Stimulated activated CD4-positive, alpha-beta T cell treated with anti-CD3 and anti-CD28 coated beads, Interleukin-4, amount 100 ng/mL, for 1 hour (primary cell): ENCODE results near the gene SERPINA3.

Experiments
- DNase-seq: peaks from one replicate; pipeline ENCODE4 v3.0.0-alpha.2; 2020

Gene SERPINA3

DNA sequence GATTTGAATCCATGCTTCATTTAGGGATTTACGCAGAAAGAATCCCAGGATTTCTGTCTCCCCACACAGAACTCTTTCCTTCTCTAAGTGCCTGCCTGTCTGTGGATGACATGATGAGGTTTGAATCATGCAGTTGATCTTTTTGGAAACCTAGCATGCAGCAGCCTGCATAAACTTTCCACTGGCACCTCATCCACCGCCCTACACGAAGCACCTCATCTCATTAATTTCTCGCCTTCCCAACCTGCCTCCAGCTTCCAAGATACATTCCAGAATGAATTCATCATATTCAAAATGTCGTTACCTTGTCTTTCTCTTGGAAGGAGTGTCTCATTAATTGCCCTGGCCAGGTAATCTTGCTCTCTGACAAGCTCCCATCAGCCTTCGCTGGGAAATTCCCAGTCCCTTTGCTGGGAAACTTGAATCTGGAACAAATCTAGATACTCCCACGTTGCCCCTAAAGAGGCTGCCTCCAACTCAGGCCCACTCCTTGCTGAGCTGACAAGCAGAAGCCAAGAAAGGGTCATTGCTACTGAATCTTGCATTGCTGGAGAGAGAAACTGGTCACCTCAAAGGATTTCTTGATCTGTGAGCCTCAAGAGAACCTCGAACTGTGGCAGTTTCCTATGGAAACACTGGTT, 48.2 kb downstream of the SERPINA3 start:
- no peak for DNase-seq

DNA sequence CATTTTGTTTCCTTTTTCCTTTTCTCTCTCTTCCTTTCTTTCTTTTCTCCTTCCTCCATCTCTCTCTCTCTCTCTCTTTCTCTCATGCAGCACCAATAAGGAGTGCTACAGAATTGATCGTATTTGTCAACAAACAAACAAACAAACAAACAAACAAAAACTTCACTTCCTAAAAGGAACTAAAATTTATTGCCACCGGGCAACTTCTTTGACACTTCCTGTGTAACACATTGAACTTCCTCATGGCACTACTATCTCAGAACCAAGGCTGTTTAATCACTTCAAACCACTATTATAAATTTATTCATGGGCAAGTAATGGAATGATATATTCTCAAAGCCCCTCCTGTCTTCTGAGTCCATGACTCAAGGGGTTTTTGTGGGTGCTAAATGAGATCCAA, 51.3 kb downstream of the SERPINA3 start:
- DNase-seq, result no peak

DNA sequence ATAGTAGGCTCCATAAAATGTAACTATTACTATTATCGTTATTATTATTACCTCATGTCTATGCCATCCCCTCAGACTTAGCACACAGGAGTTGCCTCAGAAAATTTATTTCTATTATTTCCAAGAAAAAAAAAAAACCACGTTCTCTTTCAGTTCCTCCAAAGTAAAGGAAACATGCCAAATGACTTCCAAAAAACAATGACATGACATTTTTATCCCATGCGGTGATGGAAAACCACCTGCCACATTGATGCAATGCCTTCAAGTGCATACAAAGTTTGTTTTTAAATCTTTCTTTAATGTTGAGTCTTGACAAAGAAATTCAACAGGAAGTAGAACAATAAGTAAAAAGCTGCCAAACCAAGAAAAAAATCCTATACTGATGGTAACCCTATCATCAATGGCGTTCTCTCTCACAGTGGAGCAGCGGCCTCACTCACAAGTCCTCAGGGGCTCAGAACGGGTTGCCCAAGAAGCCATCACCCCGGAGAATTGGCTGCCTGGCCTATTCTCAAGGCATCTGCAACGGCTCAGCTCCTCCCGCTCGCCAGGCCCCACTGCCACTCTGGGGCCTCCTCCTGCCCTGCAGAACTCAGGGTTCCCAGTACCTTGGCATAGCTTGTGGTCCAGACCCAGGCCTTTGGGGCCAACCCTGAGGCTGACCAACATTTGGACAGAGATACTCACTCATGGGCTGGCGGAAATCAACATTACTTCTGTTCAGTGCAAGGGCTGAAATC, 51.9 kb downstream of the SERPINA3 start:
- no peak for DNase-seq

DNA sequence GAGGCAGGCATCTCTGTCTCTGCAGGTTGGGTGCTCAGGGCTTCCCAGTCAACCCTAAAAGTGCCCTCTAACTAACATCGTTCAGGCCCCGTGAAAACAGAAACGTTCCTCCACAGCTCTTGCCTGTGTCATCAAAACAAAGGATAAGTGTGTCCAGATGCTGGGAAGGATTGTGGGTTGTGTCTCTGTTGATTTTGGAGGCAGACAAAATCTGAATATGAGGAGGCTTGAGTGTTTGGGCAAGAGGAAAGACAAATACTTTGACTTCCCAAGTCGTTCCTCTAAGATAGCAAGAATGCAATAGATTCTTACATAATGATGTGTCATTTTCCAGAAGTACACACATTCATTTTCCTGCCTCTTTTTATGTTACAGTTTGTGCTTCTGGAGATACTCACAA, 52.9 kb downstream of the SERPINA3 start:
- no peak for DNase-seq

DNA sequence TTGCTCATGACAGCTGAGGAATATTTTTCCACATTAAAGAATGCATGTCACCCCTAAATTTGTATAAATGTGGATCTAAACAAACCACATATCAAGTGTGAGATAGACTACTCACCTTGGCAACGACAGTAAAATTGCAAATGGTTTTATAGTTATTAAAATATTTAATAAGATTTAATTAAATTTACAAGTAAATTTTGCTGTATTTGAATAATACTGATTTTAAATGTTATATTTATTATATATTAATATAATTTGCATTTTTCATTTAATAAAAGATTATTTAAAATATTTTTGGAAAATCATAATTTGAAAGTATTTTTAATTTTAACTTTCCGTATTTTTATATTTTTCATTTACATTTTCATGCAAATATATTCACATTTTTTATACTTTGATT, 53.4 kb downstream of the SERPINA3 start:
- no peak for DNase-seq

DNA sequence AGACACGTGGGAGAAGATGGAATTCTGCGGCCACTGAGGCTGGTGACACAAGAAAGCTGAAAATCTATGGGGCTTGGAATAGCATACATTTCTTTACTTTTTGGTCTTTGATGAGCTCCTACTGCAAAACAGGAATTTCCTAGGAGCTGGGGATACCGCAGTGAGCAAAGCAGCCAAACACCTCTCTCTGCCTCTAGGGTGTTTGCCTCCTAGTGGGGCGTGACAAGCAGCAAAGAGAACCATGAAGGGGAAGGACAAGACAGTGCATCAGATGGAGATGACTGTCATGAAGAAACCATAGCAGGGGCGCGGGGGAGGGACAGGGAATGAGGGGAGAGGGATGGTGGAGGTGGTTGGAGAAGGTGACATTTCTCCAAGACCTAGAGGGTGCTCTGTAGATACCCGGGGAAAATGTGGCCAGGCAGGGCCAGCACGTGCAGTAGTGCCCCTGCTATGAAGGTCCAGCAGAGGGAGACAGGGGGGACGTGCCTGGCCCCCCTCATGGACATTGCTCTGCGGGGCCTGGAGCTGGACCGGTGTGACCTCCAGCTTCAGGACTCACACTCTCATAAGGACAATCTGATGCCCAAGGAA, 58.6 kb downstream of the SERPINA3 start:
- DNase-seq, result no peak

DNA sequence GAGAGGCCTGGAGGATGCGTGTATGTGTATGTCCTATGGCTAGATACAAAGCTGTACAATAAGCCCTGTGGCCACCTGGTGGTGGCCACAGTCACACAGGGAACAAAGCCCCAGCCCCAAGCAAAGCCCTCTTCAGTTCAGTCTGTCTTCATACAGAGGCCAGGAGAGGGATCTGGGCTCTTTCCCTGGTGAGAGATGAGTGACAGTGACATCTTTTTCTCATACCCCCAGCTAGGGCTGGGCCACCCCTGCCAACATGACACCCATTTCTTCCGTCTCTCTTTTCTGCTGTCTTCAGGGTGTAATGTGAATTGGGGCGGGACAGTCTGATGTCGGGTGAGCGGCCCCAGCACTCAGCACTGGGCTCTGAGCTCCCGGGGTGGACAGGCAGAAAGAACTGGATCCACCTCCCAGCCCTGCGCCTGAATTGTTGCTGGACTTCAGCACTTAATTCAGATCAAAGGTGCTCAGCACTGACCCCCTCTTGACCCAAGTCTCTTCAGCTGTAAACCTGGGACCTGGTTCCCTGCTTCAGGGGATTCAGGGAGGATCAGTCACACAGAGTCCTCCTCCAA, 59.8 kb downstream of the SERPINA3 start:
- DNase-seq, result no peak

DNA sequence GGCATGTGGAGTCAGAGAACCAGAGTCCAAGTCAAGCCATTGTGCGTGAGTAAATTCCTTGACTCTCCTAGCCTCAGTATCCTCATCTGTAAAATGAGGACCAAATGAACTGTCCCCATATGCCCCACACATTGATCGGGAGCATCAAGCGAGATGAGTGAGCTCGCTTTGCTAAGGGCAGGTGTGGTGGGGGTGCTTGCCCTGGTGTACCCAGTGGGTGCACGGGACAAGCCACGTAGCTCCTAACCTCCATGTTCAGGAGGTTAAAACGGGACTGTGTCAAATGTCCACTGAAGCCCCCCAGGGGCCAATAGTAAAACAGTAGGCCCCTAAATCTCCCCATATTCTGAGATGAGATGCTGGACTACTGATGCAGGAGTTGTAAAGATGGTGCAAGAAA, 60.9 kb downstream of the SERPINA3 start:
- no peak for DNase-seq
